Renal cortical epithelial cell (primary cell): ENCODE results near the gene LDHD. TPM values are rescaled to one million over a fixed set of nuclear protein-coding genes. Genes with fewer than 3 reads are reported as not detected.
A peak's percentile ranks its signal among the peaks of the same experiment; 100 is the strongest.

ENCODE experiments used
- DNase-seq: peaks from one replicate; pipeline ENCODE4 v3.0.0-alpha.2; 2011; ENCODE audit warnings: low read depth
- total RNA-seq: library from RNA; depleted of rRNA; stranded (reverse); fragments of >200 nt; gene quantifications from 2 replicates; pipeline ENCODE4 v1.2.3, GENCODE V29; 2014

LDHD gene
- total RNA-seq, result 1.9 and 4.2 TPM in 2 replicates

GRCh38 chr16:75116081-75116910, at the start of gene LDHD:
TSS of gene LDHD (minus strand) at chr16:75116780. CDS start at chr16:75116720, 60 bp downstream.
- peak; percentile 54 for DNase-seq

GRCh38 chr16:75160386-75160785, 43.8 kb upstream of the LDHD start:
- no peak for DNase-seq

- no peak for DNase-seq
Observed at GRCh38 chr16:75152635-75153034, 36.1 kb upstream of the LDHD start.

GRCh38 chr16:75151798-75152197, 35.2 kb upstream of the LDHD start:
- no peak for DNase-seq

GRCh38 chr16:75148311-75149195, 32.0 kb upstream of the LDHD start, which contains the start of gene ZFP1:
TSS of gene ZFP1 (plus strand) at chr16:75148524. CDS start at chr16:75152952, 4,428 bp downstream.
- peak; percentile 77 for DNase-seq

- DNase-seq, result no peak
Observed at GRCh38 chr16:75147968-75148310, 31.4 kb upstream of the LDHD start.

- DNase-seq, result no peak
Observed at GRCh38 chr16:75143941-75144340, 27.4 kb upstream of the LDHD start.

- no peak for DNase-seq
Observed at GRCh38 chr16:75139498-75139897, 22.9 kb upstream of the LDHD start.

GRCh38 chr16:75138636-75139035, 22.1 kb upstream of the LDHD start:
- DNase-seq, result no peak

- DNase-seq, result no peak
Observed at GRCh38 chr16:75138233-75138632, 21.7 kb upstream of the LDHD start.

GRCh38 chr16:75131081-75131480, 14.5 kb upstream of the LDHD start:
- no peak for DNase-seq

GRCh38 chr16:75130150-75130771, 13.7 kb upstream of the LDHD start:
- DNase-seq, result peak; percentile 45

GRCh38 chr16:75129421-75130149, 13.0 kb upstream of the LDHD start:
- peak; percentile 75 for DNase-seq

GRCh38 chr16:75127713-75128415, 11.3 kb upstream of the LDHD start:
- no peak for DNase-seq

- DNase-seq, result no peak
Observed at GRCh38 chr16:75122609-75123008, 6.0 kb upstream of the LDHD start.

GRCh38 chr16:75121949-75122568, 5.5 kb upstream of the LDHD start:
- no peak for DNase-seq

- no peak for DNase-seq
Observed at GRCh38 chr16:75120253-75120652, 3.7 kb upstream of the LDHD start.

GRCh38 chr16:75118943-75119539, 2.5 kb upstream of the LDHD start:
- no peak for DNase-seq

GRCh38 chr16:75116911-75117245, 298 bp upstream of the LDHD start:
- DNase-seq, result no peak
